ENCODE measurements around the gene PSMA5.

The PSMA5 gene

DNA sequence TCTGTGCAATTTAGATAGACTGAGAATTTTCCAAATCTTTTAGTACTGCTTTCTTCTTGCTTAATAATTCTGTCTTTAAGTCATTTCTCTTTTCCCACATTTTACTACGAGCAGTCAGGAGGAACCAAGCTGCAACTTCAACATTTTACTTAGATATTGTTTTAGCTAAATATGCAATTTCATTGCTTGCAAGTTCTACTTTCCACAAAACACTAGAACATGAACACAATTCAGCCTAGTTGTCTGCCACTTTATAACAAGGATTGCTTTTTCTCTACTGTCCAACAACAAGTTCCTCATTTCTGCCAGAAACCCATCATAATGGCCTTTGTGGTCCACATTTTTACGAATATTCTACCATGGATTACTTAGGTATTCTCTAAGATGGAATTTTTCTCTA is 65.2 kb downstream of the PSMA5 start (continued):
- TF ChIP-seq, protein P1, sequence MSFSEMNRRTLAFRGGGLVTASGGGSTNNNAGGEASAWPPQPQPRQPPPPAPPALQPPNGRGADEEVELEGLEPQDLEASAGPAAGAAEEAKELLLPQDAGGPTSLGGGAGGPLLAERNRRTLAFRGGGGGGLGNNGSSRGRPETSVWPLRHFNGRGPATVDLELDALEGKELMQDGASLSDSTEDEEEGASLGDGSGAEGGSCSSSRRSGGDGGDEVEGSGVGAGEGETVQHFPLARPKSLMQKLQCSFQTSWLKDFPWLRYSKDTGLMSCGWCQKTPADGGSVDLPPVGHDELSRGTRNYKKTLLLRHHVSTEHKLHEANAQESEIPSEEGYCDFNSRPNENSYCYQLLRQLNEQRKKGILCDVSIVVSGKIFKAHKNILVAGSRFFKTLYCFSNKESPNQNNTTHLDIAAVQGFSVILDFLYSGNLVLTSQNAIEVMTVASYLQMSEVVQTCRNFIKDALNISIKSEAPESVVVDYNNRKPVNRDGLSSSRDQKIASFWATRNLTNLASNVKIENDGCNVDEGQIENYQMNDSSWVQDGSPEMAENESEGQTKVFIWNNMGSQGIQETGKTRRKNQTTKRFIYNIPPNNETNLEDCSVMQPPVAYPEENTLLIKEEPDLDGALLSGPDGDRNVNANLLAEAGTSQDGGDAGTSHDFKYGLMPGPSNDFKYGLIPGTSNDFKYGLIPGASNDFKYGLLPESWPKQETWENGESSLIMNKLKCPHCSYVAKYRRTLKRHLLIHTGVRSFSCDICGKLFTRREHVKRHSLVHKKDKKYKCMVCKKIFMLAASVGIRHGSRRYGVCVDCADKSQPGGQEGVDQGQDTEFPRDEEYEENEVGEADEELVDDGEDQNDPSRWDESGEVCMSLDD (tag by site-specific recombination; IDR thresholded peaks at IDR 0.05): no peak
- no peak for TF ChIP-seq ZNF366 (tag by site-specific recombination; conservative IDR thresholded peaks at IDR 0.05)

DNA sequence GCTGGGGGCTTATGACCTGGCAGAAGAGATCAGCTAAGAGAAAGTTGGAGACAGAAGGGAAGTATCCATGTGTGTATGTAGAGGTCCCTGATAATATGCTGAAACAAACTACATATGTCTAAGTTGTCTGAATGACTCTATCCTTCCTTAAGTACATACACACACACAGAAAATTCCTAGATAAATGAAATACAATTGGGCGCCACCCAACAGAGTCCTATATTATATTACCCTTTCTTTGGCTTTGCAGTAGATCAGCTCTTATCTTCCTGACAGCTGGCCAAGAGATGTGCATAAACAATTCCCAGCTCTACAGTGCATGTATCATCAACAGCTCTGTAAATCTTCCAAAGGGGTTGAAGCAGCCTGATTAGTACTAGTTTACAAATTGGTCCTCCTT is 68.6 kb downstream of the PSMA5 start:
- CTCF ChIA-PET: interaction anchor here (0.6 to 0.8 kb wide), 2 partner anchors 41 to 96 kb away, joined by 3 to 4 read pairs; no protein-coding TSS in a partner anchor
- Histone ChIP-seq H3K27ac (ENCODE audit: extremely low read depth, low read depth, low read length) (no peak overlapping the region), H3K4me1 (ENCODE audit: control insufficient read depth, insufficient read depth, low read length) (no peaks in the 10 kb centered on the region), H3K9me3 (ENCODE audit: control insufficient read depth, insufficient read depth, low read depth, low read length) (no peaks in the 10 kb centered on the region), H3K36me3 (ENCODE audit: control insufficient read depth in 2 of 2, insufficient read depth in 1 of 2, low read length in 2 of 2) (peaks cover 5 to 16% of the 10 kb centered on the region in 2 experiments; a peak in 2 of 3 replicates), H3K4me3 (ENCODE audit: low read depth, low read length) (no peak overlapping the region)
- POLR2A ChIA-PET: no interaction called here
- no peak for TF ChIP-seq KLF7 (tag by site-specific recombination; IDR thresholded peaks at IDR 0.05; ENCODE audit: borderline replicate concordance)
- no peak for TF ChIP-seq ZNF2 (tag by site-specific recombination; IDR thresholded peaks at IDR 0.05)
- TF ChIP-seq ZNF155 (tag by site-specific recombination; IDR thresholded peaks at IDR 0.05): no peak
- no peak for TF ChIP-seq ZNF626 (tag by site-specific recombination; IDR thresholded peaks at IDR 0.05)
- TF ChIP-seq ZNF48 (tag by site-specific recombination; IDR thresholded peaks at IDR 0.05): no peak
- TF ChIP-seq ZSCAN23 (tag by site-specific recombination; IDR thresholded peaks at IDR 0.05): no peak
- TF ChIP-seq ZNF548 (tag by site-specific recombination; IDR thresholded peaks at IDR 0.05): no peak
- no peak for TF ChIP-seq ZNF169 (tag by site-specific recombination; IDR thresholded peaks at IDR 0.05)
- TF ChIP-seq ZEB2 (tag by site-specific recombination; IDR thresholded peaks at IDR 0.05): no peak
- TF ChIP-seq SCRT2 (tag by site-specific recombination; IDR thresholded peaks at IDR 0.05): no peak
- TF ChIP-seq ZBTB48 (tag by site-specific recombination; IDR thresholded peaks at IDR 0.05): no peak
- TF ChIP-seq, protein P2, sequence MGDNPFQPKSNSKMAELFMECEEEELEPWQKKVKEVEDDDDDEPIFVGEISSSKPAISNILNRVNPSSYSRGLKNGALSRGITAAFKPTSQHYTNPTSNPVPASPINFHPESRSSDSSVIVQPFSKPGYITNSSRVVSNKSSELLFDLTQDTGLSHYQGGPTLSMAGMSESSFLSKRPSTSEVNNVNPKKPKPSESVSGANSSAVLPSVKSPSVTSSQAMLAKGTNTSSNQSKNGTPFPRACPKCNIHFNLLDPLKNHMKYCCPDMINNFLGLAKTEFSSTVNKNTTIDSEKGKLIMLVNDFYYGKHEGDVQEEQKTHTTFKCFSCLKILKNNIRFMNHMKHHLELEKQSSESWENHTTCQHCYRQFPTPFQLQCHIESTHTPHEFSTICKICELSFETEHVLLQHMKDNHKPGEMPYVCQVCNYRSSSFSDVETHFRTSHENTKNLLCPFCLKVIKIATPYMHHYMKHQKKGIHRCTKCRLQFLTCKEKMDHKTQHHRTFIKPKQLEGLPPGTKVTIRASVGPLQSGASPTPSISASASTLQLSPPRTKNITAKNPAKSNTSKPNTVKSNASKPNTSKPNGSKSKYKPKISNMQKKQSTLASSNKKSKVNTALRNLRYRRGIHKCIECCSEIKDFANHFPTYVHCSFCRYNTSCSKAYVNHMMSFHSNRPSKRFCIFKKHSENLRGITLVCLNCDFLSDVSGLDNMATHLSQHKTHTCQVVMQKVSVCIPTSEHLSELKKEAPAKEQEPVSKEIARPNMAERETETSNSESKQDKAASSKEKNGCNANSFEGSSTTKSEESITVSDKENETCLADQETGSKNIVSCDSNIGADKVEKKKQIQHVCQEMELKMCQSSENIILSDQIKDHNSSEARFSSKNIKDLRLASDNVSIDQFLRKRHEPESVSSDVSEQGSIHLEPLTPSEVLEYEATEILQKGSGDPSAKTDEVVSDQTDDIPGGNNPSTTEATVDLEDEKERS (tag by site-specific recombination; IDR thresholded peaks at IDR 0.05): no peak
- TF ChIP-seq EGR2 (tag by site-specific recombination; IDR thresholded peaks at IDR 0.05; ENCODE audit: low read depth): no peak
- TF ChIP-seq ZNF423 (tag by site-specific recombination; IDR thresholded peaks at IDR 0.05): no peak
- no peak for TF ChIP-seq ZNF660 (tag by site-specific recombination; IDR thresholded peaks at IDR 0.05)
- TF ChIP-seq, protein P3, sequence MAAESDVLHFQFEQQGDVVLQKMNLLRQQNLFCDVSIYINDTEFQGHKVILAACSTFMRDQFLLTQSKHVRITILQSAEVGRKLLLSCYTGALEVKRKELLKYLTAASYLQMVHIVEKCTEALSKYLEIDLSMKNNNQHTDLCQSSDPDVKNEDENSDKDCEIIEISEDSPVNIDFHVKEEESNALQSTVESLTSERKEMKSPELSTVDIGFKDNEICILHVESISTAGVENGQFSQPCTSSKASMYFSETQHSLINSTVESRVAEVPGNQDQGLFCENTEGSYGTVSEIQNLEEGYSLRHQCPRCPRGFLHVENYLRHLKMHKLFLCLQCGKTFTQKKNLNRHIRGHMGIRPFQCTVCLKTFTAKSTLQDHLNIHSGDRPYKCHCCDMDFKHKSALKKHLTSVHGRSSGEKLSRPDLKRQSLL (tag by site-specific recombination; IDR thresholded peaks at IDR 0.05): no peak
- TF ChIP-seq, protein P4, sequence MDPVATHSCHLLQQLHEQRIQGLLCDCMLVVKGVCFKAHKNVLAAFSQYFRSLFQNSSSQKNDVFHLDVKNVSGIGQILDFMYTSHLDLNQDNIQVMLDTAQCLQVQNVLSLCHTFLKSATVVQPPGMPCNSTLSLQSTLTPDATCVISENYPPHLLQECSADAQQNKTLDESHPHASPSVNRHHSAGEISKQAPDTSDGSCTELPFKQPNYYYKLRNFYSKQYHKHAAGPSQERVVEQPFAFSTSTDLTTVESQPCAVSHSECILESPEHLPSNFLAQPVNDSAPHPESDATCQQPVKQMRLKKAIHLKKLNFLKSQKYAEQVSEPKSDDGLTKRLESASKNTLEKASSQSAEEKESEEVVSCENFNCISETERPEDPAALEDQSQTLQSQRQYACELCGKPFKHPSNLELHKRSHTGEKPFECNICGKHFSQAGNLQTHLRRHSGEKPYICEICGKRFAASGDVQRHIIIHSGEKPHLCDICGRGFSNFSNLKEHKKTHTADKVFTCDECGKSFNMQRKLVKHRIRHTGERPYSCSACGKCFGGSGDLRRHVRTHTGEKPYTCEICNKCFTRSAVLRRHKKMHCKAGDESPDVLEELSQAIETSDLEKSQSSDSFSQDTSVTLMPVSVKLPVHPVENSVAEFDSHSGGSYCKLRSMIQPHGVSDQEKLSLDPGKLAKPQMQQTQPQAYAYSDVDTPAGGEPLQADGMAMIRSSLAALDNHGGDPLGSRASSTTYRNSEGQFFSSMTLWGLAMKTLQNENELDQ (tag by site-specific recombination; IDR thresholded peaks at IDR 0.05; ENCODE audit: low read depth): no peak
- TF ChIP-seq, protein P5, sequence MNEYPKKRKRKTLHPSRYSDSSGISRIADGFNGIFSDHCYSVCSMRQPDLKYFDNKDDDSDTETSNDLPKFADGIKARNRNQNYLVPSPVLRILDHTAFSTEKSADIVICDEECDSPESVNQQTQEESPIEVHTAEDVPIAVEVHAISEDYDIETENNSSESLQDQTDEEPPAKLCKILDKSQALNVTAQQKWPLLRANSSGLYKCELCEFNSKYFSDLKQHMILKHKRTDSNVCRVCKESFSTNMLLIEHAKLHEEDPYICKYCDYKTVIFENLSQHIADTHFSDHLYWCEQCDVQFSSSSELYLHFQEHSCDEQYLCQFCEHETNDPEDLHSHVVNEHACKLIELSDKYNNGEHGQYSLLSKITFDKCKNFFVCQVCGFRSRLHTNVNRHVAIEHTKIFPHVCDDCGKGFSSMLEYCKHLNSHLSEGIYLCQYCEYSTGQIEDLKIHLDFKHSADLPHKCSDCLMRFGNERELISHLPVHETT (tag by site-specific recombination; IDR thresholded peaks at IDR 0.05): no peak
- TF ChIP-seq, protein P6, sequence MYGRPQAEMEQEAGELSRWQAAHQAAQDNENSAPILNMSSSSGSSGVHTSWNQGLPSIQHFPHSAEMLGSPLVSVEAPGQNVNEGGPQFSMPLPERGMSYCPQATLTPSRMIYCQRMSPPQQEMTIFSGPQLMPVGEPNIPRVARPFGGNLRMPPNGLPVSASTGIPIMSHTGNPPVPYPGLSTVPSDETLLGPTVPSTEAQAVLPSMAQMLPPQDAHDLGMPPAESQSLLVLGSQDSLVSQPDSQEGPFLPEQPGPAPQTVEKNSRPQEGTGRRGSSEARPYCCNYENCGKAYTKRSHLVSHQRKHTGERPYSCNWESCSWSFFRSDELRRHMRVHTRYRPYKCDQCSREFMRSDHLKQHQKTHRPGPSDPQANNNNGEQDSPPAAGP (tag by site-specific recombination; IDR thresholded peaks at IDR 0.05): no peak
- no peak for TF ChIP-seq RBAK (tag by site-specific recombination; IDR thresholded peaks at IDR 0.05)

All from HEK293 (cell line).